Activated CD4-positive, alpha-beta T cell treated with anti-CD3 and anti-CD28 coated beads for 1 hour (primary cell): ENCODE measurements around the gene SPO11.
"Not testable (repeated sequence)": the region's sequence is repeated elsewhere in the genome, so short reads cannot be mapped to it uniquely, and the experiment has no call there.

ENCODE experiments used
- DNase-seq: peaks from one replicate; pipeline ENCODE4 v3.0.0-alpha.2; 2020

SPO11 gene

DNA sequence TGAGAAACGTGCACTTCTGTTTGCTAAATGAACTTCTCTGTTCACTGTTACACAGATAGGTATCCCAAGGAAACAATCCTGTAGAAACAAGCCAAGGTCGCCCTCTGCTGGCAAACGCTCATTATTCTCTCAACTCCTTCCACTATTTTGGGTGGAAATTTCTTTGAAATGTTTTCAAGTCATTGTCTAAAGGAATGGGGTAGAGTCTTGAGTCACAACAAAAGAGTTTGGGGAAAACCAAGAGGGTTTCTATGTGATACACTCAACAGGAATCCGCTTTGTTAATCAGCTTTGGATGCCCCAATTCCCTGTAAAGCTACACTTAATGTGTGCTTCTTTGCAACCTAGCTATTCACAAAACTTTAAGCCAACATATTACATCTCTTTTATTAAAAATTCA, 16.9 kb downstream of the SPO11 start:
- DNase-seq = peak; percentile 41

DNA sequence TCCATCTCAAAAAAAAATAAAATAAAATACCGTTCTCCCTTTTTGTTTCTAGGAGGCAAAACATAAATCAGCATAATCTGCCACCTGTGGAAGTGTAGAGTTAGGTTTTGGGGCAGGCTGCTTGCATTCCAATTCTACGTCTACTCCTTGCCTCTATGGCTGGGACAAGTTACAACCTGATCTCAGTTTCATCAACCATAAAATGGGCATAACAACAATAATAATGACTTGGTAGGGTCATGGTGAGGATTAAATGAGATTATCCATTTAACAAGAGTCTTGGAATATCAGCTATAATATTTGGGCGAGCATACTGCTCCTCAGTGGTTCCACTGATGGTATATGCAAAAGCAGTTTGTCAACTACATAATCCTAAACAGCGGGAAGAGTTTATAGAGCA, 17.8 kb downstream of the SPO11 start:
- DNase-seq = no peak

DNA sequence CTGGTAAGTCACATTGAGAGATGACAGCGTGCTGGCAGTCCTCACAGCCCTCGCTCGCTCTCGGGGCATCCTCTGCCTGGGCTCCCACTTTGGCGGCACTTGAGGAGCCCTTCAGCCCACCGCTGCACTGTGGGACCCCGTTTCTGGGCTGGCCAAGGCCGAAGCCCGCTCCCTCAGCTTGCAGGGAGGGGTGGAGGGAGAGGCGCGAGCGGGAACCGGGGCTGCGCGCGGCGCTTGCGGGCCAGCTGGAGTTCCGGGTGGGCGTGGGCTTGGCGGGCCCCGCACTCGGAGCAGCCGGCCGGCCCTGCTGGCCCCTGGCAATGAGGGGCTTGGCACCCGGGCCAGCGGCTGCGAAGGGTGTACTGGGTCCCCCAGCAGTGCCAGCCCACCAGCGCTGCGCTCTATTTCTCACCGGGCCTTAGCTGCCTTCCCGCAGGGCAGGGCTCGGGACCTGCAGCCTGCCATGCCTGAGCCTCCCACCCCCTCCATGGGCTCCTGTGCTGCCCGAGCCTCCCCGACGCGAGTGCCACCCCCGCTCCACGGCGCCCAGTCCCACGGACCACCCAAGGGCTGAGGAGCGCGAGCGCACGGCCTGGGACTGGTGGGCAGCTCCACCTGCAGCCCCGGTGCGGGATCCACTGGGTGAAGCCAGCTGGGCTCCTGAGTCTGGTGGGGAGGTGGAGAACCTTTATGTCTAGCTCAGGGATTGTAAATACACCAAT, 18.8 kb downstream of the SPO11 start:
- DNase-seq = not testable (repeated sequence)

DNA sequence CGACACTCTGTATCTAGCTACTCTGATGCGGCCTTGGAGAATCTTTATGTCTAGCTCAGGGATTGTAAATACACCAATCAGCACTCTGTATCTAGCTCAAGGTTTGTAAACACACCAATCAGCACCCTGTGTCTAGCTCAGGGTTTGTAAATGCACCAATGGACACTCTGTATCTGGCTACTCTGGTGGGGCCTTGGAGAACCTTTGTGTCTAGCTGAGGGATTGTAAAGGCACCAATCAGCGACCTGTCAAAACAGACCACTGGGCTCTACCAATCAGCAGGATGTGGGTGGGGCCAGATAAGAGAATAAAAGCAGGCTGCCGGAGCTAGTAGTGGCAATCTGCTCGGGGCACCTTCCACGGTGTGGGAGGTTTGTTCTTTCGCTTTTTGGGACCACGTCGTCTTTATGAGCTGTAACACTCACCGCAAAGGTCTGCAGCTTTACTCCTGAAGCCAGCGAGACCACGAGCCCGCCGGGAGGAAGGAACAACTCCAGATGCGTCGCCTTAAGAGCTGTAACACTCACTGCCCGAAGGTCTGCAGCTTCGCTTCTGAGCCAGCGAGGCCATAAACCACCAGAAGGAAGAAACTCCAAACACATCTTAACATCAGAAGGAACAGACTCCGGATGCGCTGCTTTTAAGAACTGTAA, 19.4 kb downstream of the SPO11 start:
- DNase-seq = not testable (repeated sequence)

DNA sequence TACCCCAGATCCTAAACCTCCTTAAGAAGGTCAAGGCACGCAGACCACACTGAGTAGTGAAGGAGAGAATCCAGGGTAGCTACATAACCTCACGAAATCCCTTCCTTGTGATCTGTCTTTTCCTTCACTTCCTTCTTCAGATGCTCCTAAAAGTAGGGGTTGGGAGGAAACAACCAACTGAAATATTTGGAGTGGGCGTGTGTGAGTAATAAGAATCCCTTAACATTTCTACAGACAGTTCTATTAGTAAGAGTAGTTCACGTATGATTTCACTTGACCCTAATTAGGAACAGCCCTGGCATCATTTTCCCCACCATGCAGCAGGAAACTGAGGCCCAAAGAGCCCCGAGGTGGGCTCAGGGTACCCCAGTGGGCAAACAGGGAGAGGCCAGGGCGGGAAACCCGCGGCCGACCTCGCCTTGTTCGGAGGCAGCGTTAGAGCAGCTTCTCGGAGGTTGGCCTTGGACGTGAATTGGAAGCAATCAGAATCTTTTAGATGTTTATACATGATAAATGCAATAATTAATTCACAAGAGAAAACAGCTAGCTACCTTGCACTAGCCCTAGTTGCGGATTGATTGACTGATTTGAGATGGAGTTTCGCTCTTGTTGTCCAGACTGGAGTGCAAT, 20.6 kb downstream of the SPO11 start:
- no peak for DNase-seq

DNA sequence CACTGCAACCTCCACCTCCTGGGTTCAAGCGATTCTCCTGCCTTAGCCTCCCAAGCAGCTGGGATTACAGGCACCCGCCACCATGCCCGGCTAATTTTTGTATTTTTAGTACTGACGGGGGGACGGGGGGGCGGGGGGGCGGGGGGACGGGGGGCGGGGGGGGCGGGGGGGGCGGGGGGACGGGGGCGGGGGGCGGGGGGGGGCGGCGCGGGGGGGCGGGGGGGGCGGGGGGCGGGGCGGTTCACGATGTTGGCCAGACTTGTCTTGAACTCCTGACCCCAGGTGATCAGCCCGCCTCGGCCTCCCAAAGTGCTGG, 21.1 kb downstream of the SPO11 start:
- DNase-seq = not testable (repeated sequence)

DNA sequence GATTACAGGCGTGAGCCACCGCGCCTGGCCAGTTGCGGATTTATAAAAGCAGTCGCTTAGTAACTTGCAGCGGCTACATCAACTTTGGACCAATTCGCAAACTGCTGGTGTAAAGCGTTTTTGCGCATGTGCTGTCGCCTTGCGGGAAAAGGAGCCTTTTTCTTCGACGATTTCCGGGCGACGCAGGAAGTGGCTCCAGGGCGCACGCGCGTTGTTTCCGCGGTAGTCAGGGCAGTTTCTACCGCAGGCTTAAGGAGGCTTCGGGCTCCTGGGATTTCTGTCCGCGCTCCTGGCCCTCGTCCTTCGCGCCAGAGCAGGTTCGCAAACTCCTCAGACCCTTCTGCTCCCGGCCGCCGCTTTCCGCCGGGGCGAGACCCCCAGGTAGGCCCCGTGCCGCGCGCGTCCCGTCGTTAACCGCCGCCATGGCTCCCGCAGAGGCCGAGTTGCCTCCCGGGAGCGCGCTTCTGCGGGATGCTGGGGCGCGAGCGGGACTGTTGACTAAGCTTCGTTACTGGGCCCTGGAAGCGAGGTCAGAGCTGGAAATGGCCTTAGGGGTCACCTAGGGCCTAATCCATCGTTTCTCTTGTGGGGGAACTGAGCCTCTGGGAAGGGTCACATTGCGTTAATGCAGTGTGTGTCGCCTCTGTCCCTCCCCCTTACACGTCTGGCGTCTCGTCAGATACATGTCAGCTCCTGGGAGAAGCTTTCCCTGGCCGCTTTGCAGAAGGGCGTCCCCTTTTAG, 21.6 kb downstream of the SPO11 start, which contains the start of gene RAE1:
Gene RAE1 (plus strand): TSS at position 214 of the 742 bp plus-strand sequence. CDS start 2,784 bp downstream, outside the sequence.
- DNase-seq = peak; percentile 83

DNA sequence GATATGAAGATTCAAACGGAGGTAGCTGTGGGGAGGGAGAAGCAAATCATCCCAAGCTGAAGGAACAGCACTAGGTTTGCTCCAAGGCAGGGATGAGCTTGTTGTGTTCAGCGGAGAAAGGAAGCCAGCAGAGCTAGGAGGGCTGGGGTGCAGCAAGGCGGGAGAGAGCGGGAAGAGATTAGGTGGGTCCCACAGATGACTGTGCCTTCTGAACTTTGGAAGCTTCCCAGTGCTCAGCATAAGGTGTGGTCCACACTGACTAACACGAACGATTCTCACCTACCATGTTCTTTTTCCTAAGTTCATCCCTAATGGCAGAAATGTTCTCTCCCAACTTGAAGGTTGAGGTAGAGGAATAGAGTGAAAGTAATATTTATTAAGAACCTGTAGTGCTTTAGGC, 22.7 kb downstream of the SPO11 start:
- DNase-seq = no peak

DNA sequence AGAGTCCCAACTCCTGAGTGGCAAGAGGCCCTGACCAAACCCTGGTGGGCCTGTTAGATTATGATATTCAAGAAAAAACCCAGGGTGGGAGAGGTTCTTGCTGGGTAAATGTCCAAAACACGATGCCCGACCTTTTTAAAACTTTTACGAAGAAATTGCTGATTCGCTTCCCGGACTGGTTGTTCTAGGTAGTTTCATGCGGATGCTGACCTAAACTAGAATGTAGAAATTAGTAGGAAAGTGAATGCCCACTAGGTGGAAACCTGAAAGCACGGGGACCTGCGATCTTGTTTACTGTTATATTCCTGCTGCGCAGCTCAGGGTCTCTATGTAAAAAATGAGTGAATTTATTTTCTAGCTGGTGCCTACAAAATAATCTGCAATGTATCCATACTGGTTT, 23.7 kb downstream of the SPO11 start:
- DNase-seq = no peak

DNA sequence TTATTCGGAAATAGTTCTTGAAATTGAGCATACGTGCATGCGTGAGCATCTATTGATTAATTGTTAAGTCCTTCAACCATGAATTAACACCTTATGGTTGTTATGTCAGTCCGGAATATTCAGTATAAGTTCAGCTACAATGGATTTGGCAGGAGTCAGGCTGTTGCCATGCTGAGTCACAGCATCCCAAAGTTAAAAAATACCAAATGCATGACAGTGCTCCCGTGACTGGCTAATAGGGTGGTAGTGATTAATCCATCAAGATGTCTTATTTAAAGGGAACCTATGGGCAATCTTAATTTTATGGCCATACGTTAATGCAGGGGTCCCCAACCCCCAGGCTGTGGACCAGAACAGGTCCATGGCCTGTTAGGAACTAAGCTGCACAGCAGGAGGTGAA, 31.9 kb downstream of the SPO11 start:
- no peak for DNase-seq

DNA sequence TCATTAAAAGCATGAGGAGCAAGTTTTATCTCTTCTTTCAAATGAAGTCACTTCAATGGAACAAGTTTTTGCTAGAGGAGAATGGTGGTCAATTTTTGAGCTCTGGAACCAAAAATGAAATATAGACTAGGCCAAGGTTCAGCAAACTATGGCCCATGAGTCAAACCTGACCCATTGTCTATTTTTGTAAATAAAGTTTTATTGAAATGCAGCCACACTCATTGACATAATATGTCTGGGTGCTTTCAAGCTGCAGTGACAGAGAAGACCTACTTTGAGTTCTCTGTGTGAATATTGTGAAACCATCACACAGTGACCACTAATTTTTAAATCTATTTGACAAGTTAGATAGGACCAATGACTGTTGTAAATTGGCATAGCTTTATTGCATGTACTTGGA, 34.8 kb downstream of the SPO11 start:
- no peak for DNase-seq

DNA sequence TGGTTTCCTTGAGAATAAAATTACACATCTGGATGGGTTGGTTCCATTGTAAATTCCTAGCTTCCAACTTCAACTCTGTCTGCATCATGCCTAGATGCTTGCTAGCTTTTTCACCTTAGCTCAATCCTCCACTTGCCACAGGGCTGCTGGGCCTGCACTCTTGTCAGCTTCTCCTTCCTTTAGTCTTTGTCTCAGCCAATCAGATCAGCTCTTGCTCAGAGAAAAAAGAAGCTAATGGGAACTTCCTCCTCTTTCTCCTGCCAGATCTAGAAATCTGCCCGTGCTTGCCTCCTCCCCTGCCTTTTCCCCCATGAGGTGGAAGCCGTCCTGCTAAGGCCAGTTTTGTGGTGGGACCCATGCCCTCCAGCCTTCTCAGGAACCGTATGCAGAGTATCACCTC, 40.0 kb downstream of the SPO11 start:
- no peak for DNase-seq

DNA sequence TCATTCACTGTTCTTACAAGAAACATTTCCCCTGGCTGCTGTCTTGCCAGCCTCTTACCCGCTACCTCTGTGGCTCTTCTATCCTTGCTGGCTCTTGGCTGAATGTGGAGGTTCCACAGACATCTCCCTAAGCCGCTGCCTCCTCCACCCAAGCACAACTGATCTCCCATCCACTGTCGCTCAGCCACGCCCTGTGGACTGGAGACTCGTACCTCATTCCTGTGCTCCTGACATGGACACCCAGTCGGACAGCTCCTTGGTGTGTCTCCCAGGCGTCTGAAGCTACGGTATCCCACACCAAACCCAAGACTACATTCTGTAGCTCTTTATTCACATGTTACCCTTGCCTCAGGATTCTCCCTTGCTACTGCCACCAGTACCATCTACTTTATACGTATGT, 40.7 kb downstream of the SPO11 start:
- DNase-seq = no peak

DNA sequence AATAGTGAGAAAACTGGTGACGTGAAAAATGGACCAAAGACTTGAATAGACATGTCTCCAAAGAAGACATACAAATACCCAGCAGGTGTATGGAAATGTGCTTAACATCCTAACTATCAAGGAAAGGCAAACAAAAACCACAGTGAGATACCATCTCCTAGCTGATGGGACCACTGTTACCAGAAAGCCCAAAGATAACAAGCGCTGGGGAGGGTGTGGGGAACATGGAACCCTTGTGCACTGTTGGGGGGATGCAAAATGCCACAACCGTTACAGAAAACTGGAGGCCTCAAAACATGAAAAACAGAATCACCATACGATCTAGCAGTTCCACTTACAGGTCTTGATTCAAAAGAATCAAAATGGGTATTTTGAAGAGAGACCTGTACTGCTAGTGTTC, 41.8 kb downstream of the SPO11 start:
- DNase-seq = no peak

DNA sequence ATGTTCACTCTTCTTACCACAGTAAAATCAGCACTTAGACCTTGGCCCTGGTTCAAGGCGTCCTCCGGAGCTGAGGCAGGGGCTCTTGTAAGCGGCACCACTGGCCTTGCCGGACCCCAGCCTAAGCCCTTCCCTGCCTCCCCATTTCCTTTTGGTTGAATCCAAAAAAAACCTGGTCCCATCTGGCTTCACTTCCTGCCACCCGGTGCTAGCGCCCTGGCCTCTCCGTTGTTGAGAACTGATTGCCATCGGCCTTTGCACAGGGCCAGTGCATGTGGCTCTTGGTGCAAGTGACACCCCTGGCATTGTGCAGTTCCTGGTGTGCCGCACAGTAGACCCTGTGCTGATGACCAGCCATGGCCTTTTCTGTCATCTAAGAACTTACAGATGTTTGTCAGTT, 42.6 kb downstream of the SPO11 start:
- DNase-seq = no peak

DNA sequence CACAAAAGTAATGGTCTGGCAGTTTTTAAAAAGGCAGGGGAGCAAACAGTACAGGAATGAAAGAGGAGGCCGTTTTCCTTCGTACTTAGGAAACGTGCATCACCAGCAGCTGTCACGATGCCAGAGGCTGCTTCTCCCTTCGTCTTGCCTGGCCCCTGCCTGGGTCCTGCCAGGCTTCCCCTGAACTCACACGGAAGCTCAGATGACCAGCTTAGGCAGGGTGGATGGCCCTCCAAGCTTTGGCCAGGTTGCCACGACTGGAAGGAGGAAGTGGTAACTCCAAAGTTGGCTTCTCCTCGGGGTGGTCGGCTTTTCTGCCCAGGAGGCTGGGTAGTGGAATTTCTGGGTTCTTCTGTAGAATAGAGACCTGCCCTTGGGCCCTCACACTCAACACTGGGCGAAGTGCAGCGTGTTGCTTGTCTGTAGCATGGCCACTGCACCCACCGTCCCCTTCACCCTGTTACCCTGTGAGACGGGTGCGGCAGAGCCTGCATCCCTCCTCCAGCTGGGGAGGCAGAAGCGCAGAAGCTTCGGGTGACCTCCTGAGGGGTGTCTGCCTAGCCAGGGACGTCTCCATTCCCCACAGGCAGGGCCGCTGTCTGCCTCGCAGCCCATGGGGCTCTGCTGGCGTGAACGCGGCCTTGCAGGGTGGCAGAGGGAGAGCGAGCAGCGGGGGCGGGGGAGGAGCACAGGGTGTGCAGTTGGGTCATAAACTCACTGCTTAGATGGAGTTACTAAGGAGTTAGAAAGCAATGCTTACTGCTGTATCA, 43.2 kb downstream of the SPO11 start:
- DNase-seq = no peak

DNA sequence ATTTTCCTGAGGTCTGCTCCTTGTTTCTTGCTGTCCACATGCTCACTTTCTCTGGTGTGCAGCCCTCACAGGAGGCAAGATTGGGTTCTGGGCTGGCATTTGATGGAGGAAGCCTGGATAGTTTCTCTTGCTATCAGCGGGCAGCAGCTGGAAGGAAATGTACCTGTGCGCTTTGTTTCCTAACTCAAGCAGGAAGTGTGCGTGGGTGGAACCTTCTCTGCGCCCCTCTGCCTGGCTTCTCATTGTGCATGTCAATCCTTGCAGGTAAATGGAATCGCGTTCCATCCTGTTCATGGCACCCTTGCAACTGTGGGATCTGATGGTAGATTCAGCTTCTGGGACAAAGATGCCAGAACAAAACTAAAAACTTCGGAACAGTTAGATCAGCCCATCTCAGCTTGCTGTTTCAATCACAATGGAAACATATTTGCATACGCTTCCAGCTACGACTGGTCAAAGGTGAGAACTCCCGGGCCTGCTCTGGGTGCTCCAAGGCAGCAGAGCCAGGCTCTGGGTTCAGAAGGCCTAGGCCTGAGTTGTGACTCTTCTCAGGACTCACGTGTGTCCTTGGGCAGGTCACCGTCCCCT, 44.8 kb downstream of the SPO11 start:
- DNase-seq = no peak

DNA sequence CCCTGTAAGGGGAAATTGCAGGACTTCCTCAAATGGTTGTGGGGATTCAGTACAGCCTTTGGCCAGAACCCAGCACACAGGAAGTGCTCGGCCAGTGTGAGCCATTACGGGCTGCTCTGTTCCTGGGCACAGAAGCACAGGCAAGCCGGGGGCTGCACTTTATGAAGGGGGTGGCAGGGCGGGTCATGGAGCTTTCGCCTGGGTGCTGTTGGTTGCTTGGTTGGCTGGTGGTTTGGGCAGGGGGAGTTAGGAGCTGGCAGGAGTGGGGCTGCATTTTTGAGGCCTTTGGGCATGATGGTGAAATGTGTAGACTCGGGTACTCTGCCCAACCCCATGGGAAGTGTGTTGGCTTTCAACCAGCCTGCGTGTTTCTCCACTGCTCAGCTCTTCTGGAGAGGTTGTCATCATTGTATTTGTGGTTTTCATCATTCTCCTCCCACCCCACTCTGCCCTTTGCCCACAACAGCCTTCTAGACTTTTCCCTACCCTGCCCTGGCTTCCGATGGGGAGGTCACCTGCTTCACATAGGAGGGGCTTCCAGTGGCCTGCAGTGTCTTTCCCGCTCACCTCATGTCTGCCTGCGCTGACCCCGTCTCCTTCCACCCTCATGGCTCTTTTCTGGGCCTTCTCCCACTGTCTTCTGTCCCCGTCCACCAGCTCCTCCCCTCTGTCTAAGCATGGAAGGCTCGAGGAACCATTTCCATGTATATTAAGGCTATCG, 45.5 kb downstream of the SPO11 start:
- no peak for DNase-seq

DNA sequence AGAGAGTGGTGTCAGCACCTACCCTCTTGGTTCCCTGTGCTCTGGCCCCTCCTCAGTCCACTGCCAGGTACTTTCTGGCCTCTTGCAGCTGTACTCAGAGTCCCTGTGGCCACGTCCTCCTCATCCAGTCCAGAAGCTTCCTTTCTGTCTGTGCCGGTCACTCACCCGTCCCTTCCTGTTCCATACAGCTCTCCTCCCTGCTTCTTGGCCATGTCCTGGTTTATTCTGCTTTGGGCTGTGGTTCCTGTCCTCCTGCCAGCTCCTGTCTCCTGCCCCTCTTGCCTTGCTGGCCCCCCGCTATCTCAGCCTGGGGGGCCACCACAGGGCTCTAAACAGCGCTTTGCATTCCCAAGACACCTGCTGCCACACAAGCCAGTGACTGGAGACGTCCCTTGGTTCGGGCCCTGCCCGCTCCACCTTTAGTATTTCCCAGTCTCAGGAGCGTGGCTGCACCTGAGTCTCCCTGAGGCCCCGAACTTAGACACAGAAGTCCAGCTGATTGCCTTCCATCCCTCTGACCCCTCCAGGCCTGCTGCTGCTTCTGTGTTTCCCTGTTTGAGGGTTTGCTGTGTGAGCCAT, 46.1 kb downstream of the SPO11 start:
- no peak for DNase-seq

DNA sequence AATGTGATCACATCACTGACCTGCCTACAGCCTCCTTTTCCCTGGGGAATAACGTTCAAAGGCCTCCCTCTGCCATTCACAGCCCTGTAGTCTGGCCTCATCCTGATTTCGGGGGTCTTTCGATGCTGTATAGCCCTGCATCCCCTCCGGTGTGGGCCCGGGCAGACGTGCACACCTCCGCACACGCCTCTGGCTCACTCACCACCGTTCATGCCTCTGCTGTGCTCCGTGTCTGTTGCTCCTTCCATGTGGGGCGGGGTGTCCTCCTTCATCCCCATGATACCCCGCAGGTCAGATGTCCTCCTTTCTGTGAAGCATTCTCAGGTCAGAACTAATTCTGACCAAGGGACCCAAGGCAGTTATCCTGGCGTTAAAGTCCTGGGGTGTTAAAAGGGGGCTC, 47.7 kb downstream of the SPO11 start:
- no peak for DNase-seq

DNA sequence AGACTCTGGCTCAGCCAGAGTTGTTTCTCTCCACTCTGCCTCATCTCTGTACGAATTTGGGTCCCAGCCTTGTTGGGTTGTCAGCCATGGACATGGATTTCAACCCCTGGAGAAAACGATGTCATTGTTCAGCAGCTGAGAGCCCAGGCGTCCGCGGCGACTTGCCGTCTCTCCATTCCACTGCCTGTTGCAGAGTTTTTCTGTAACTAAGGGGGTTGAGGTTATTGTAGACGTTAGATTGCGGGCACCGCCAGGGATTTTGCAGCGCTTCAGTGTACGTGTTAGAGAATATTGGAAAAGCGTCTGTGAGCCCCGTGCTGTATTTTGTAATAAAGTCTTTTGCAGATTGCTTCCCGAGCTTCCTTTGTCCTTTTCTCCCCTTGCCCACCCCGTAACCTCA, 48.5 kb downstream of the SPO11 start:
- no peak for DNase-seq
